ENCODE data around the gene WDR7.

Gene WDR7

DNA sequence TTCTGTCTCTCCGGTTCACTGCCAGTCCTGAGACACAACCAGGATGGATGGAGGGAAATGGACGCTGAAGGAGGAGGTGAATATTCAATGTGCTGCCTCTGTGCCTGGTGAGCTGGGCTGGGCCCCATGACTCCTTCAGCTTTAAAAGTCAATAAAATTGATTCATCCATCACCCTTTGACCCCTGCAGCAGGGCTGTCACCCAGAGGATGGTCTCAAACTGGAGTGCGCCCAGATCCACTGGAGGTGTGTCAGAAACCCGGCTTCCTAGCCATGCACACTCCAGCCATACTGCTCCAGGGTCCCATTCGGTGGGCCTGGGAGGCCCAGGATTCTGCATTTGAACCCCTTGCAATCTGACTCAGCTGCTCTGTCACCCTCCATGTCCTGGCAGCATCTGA, 401.6 kb downstream of the WDR7 start:
- Histone ChIP-seq H3K4me3 (ENCODE audit: low read depth, low read length) (no peak overlapping the region), H3K36me3 (ENCODE audit: control insufficient read depth, insufficient read depth, low read length) (peaks cover 18% of the 10 kb centered on the region), H3K9me3 (ENCODE audit: control insufficient read depth, insufficient read depth, low read length) (no peaks in the 10 kb centered on the region), H3K9ac (ENCODE audit: low read depth, low read length) (no peak overlapping the region), H3K4me1 (ENCODE audit: control insufficient read depth, insufficient read depth, low read length) (no peaks in the 10 kb centered on the region), H3K27me3 (ENCODE audit: control insufficient read depth, insufficient read depth, low read length) (no peaks in the 10 kb centered on the region)

DNA sequence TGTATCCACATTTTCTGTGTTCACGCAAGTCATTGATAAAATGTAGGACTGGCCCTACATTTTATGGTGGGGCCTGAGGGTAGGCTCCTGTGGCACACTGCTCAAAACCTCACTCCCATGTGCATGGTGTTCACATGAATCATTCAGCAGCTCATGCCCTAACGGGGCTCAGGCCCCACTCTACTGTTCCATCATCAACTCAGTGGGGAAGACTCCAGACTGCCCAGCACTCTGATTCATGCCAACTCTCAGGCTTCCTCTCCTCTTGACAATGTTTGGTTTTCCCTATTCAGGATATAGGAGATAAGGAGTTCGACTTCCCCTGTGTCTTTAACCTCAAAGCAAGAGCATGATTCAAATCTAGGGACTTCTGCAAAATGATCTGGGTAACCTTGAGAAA, 403.7 kb downstream of the WDR7 start:
- H3K4me3 ChIP-seq (ENCODE audit: low read depth, low read length): no peak overlapping the region
- no peak overlapping the region for H3K9ac ChIP-seq (ENCODE audit: low read depth, low read length)
- no peaks in the 10 kb centered on the region for H3K4me1 ChIP-seq (ENCODE audit: control insufficient read depth, insufficient read depth, low read length)
- H3K36me3 ChIP-seq (ENCODE audit: control insufficient read depth, insufficient read depth, low read length): peaks cover 29% of the 10 kb centered on the region
- no peaks in the 10 kb centered on the region for H3K9me3 ChIP-seq (ENCODE audit: control insufficient read depth, insufficient read depth, low read length)
- no peaks in the 10 kb centered on the region for H3K27me3 ChIP-seq (ENCODE audit: control insufficient read depth, insufficient read depth, low read length)

DNA sequence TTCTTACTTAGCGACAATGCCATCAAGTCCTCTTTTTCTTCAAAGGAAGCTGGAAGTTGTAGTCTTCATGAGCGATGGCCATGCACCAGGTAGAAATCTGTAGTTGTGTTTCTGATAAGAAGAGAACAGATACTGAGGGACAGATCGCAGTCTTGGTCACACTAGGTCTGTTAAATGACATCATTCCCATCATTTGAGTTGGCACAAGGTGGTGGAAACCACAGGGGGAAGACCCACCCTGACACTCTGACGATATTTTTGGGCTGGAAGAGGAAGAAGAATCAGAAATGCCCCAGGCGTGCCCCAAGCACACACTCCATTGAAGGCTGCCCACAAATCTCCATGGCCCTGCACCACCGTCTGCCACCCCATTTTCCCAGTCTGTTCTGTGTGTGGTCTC, 406.7 kb downstream of the WDR7 start:
- Histone ChIP-seq H3K4me3 (ENCODE audit: low read depth, low read length) (no peak overlapping the region), H3K36me3 (ENCODE audit: control insufficient read depth, insufficient read depth, low read length) (peaks cover 30% of the 10 kb centered on the region), H3K4me1 (ENCODE audit: control insufficient read depth, insufficient read depth, low read length) (no peaks in the 10 kb centered on the region), H3K27me3 (ENCODE audit: control insufficient read depth, insufficient read depth, low read length) (no peaks in the 10 kb centered on the region), H3K9ac (ENCODE audit: low read depth, low read length) (no peak overlapping the region), H3K9me3 (ENCODE audit: control insufficient read depth, insufficient read depth, low read length) (no peaks in the 10 kb centered on the region)

DNA sequence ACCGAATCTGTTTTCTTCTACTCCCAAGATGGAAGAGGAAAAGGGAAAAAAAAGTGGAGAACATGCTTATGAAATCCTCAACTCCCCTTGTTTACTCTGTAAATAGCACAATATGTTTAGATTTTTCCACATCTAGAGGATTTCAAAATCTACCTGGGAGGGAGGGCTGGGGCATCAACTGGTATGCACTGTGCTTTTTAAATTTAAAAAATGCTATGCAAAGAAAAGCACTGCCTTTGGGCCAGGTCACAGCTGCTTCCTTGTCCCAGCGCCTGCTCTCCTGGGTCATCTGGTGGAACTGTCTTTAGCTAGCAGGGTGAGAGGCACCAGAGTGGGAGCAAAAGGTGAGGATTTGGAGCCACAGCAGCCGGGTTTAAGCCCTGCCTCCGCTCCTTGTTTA, 407.6 kb downstream of the WDR7 start:
- Histone ChIP-seq H3K4me3 (ENCODE audit: low read depth, low read length) (no peak overlapping the region), H3K27me3 (ENCODE audit: control insufficient read depth, insufficient read depth, low read length) (no peaks in the 10 kb centered on the region), H3K36me3 (ENCODE audit: control insufficient read depth, insufficient read depth, low read length) (peaks cover 33% of the 10 kb centered on the region), H3K9ac (ENCODE audit: low read depth, low read length) (no peak overlapping the region), H3K9me3 (ENCODE audit: control insufficient read depth, insufficient read depth, low read length) (no peaks in the 10 kb centered on the region), H3K4me1 (ENCODE audit: control insufficient read depth, insufficient read depth, low read length) (no peaks in the 10 kb centered on the region)

DNA sequence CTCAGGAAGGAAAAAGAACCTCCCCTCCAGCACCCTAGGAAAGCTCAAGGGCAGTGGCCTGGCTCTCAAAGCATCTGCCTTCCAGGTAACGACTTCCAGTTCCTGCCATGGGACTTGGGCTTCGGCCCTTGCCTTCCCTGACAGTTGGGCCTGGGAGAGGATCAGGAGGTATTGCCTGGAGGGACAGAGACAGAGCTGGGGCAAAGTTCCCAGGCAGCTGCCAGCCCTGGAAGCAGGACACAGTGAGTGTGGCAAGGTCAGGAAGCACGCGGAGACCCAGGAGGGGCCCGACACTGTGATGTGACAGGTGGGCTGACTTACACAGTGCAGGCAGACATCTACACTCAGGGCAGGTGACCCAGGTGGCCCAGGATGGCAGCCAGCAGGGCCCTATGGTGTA, 408.2 kb downstream of the WDR7 start:
- no peaks in the 10 kb centered on the region for H3K4me1 ChIP-seq (ENCODE audit: control insufficient read depth, insufficient read depth, low read length)
- H3K9me3 ChIP-seq (ENCODE audit: control insufficient read depth, insufficient read depth, low read length): no peaks in the 10 kb centered on the region
- no peak overlapping the region for H3K9ac ChIP-seq (ENCODE audit: low read depth, low read length)
- no peaks in the 10 kb centered on the region for H3K27me3 ChIP-seq (ENCODE audit: control insufficient read depth, insufficient read depth, low read length)
- H3K36me3 ChIP-seq (ENCODE audit: control insufficient read depth, insufficient read depth, low read length): peaks cover 38% of the 10 kb centered on the region
- H3K4me3 ChIP-seq (ENCODE audit: low read depth, low read length): no peak overlapping the region

DNA sequence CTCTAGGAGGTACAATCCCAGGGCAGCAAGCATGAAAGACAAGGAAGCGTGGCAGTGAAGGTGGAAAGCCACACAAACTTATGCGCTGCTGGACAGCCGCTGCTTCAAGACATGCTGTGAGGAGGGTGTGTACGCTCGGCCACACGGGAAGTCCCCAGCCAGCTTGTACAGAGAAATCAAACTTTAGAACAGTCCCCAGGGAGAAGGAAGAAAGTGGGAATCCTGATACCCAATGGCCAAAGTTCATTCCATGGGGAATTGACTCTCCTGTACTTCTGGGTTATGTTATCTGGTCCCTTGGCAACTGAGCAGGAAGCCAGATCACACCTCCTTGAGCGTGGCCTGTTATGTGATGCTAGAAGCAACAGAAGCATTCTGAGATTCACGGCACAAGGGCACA, 409.7 kb downstream of the WDR7 start:
- Histone ChIP-seq H3K9me3 (ENCODE audit: control insufficient read depth, insufficient read depth, low read length) (no peaks in the 10 kb centered on the region), H3K4me3 (ENCODE audit: low read depth, low read length) (no peak overlapping the region), H3K9ac (ENCODE audit: low read depth, low read length) (no peak overlapping the region), H3K27me3 (ENCODE audit: control insufficient read depth, insufficient read depth, low read length) (no peaks in the 10 kb centered on the region), H3K36me3 (ENCODE audit: control insufficient read depth, insufficient read depth, low read length) (peaks cover 34% of the 10 kb centered on the region), H3K4me1 (ENCODE audit: control insufficient read depth, insufficient read depth, low read length) (no peaks in the 10 kb centered on the region)

DNA sequence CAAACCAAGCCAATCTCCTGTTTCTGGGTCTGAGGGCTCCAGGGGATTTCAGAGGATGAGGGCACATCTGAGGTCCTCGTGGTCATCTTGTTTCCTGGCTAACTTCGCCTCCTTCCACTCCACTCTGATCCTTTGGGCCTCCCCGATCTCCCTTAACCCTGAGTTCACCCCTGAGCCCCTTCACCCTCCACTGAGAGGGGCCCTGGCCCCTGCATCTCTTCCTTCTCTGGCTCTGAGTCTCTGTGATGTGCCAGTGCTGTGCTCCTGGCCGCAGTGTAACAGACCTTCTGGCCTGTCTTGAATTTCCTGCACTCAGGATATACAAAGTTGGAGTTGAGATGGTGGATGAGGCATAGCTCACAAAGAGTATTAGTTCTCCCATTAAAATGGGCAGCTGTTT, 411.0 kb downstream of the WDR7 start:
- Histone ChIP-seq H3K36me3 (ENCODE audit: control insufficient read depth, insufficient read depth, low read length) (peaks cover 23% of the 10 kb centered on the region), H3K27me3 (ENCODE audit: control insufficient read depth, insufficient read depth, low read length) (no peaks in the 10 kb centered on the region), H3K4me1 (ENCODE audit: control insufficient read depth, insufficient read depth, low read length) (no peaks in the 10 kb centered on the region), H3K4me3 (ENCODE audit: low read depth, low read length) (no peak overlapping the region), H3K9ac (ENCODE audit: low read depth, low read length) (no peak overlapping the region), H3K9me3 (ENCODE audit: control insufficient read depth, insufficient read depth, low read length) (no peaks in the 10 kb centered on the region)

DNA sequence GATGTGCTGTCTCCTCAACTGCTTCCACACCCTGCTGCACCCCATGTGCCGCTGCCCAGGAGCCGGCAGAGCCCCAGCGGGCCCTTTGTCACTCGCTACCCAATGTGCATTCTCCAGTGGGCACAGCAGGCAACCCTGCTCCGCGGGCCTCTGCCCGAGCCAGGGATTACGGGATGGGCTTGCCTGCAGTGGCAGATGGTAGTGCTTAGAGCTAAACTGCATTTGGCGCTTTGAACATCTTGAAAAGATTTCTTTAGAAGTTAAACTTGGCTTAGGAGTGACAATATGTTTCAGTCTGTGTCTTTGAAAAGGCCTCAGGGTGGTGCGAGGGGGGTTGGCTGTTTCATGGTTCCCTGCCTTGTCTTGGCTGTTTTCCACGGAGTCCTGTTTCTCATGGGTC, 411.7 kb downstream of the WDR7 start:
- Histone ChIP-seq H3K36me3 (ENCODE audit: control insufficient read depth, insufficient read depth, low read length) (peaks cover 19% of the 10 kb centered on the region), H3K4me1 (ENCODE audit: control insufficient read depth, insufficient read depth, low read length) (no peaks in the 10 kb centered on the region), H3K27me3 (ENCODE audit: control insufficient read depth, insufficient read depth, low read length) (no peaks in the 10 kb centered on the region), H3K9me3 (ENCODE audit: control insufficient read depth, insufficient read depth, low read length) (no peaks in the 10 kb centered on the region), H3K4me3 (ENCODE audit: low read depth, low read length) (no peak overlapping the region), H3K9ac (ENCODE audit: low read depth, low read length) (no peak overlapping the region)

DNA sequence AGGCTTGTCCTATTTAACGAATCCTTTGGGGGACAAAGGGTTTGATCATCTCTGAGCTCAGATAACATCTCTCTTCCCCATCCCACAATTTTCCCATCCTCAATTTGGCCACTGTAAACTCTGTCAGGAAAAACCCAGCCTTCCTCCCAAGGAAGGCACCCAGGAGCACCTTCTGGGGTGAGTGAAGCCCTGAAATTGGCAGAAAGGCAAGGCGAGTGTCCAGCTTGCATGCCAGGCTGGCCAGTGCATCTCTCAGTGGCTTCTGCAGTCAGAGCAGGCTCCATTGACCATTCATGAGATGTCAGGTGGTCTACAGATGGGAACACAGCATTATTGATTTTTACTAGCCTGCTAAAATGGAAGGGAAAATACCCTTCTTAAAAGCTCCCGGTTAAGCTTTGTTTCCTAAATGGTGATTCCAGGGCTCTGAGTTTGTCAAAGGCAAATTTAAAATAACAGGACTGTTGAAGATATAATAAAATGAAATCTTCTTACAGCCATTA, 412.5 kb downstream of the WDR7 start:
- Histone ChIP-seq H3K27me3 (ENCODE audit: control insufficient read depth, insufficient read depth, low read length) (no peaks in the 10 kb centered on the region), H3K4me3 (ENCODE audit: low read depth, low read length) (no peak overlapping the region), H3K36me3 (ENCODE audit: control insufficient read depth, insufficient read depth, low read length) (peaks cover 19% of the 10 kb centered on the region)

DNA sequence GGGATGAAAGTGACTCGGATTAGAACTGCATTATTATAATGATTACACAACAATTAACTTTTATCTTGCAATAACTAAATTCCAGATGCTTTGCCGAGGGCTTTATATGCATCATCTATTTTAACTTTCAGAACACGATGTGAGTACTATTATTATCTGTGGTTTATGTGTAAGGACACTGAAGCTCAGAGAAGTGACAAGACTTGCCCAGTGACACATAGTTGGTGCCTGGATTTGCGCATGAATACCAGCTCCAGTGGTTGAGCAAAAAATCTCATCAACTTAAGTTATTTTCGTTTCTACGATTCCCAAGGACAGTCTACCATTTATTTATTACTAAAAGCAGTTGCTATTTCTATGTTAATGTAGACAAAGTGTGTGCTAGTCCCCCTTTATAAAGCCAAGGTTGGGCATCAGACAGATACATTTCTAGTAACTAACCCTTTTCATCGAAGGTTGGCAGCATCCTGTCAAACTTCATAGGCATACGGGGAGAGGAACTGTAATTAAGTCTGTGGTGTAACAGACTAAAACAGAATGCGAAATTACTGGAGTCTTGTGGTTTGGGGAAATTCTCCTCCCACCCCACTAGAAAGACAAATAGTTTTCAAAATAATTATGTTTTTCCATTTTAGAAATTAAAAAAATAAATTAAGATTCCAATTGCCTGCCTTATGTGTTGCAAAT, 422.5 kb downstream of the WDR7 start:
- peaks cover 2% of the 10 kb centered on the region for H3K27me3 ChIP-seq (ENCODE audit: control insufficient read depth, insufficient read depth, low read length)
- H3K4me1 ChIP-seq (ENCODE audit: control insufficient read depth, insufficient read depth, low read length): peaks cover 21% of the 10 kb centered on the region
- H3K9me3 ChIP-seq (ENCODE audit: control insufficient read depth, insufficient read depth, low read length): no peaks in the 10 kb centered on the region
- peaks cover 2% of the 10 kb centered on the region for H3K36me3 ChIP-seq (ENCODE audit: control insufficient read depth, insufficient read depth, low read length)
- no peak overlapping the region for H3K4me3 ChIP-seq (ENCODE audit: low read depth, low read length)
- no peak overlapping the region for H3K9ac ChIP-seq (ENCODE audit: low read depth, low read length)

More for the DNA sequence above, 412.5 kb downstream of the WDR7 start:
- Histone ChIP-seq H3K9me3 (ENCODE audit: control insufficient read depth, insufficient read depth, low read length) (no peaks in the 10 kb centered on the region), H3K4me1 (ENCODE audit: control insufficient read depth, insufficient read depth, low read length) (no peaks in the 10 kb centered on the region), H3K9ac (ENCODE audit: low read depth, low read length) (no peak overlapping the region)

DNA sequence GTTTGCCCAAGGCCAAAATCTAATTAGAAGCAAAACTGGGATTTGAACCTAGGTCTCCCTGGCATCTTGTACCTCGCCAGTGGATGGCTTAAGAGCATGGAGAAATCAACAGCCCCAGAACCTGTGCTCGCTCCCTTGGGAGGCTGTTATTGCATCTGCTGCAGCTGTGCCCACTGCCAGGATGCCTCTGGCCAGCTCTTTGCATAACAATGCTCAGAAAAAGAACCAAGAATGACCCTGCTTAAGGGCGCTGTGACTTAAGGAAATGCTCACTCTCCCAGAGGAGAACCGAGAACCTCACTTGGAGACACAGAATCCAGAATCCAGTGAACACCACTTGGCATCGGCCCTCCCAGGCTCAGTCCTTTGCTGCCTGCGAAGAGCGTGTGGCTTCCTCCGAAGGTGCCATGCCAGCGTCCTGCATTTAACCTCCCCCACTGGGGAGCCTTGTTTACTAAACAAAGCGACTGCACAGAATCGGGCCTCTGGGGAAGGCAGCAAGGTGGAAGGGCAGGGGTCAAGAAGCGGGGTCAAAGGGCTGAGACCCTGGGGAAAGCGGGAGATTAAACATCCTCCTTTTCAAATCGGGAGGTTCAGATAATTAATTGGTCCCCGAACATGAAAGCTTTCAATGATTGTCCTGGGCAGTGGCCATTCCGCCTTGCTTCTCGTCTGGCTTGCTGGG, 424.7 kb downstream of the WDR7 start:
- no peak overlapping the region for H3K9ac ChIP-seq (ENCODE audit: low read depth, low read length)

More for the DNA sequence above, 424.7 kb downstream of the WDR7 start:
- H3K4me3 ChIP-seq (ENCODE audit: low read depth, low read length): no peak overlapping the region
- H3K36me3 ChIP-seq (ENCODE audit: control insufficient read depth, insufficient read depth, low read length): no peaks in the 10 kb centered on the region
- no peaks in the 10 kb centered on the region for H3K9me3 ChIP-seq (ENCODE audit: control insufficient read depth, insufficient read depth, low read length)
- peaks cover 21% of the 10 kb centered on the region for H3K4me1 ChIP-seq (ENCODE audit: control insufficient read depth, insufficient read depth, low read length)
- peaks cover 2% of the 10 kb centered on the region for H3K27me3 ChIP-seq (ENCODE audit: control insufficient read depth, insufficient read depth, low read length)

All from iPS-15b (cell line).